BJ (cell line): ENCODE data around the gene CDH22. TPM values are rescaled to one million over a fixed set of nuclear protein-coding genes. Genes with fewer than 3 reads are reported as not detected.

Source experiments
- CTCF ChIA-PET: fragments of 350-600 bp; formaldehyde crosslinking; extraction: SDS; loops from one replicate; lab custom pipeline; 2021; ENCODE audit warnings: antibody characterized with exemption, inconsistent platforms; lab: Yijun Ruan, JAX
- POLR2A ChIA-PET: fragments of 300-600 bp; sonication (Branson Sonifier 250); formaldehyde crosslinking; extraction: SDS; loops from one replicate; lab custom pipeline; 2021; ENCODE audit warnings: antibody characterized with exemption; lab: Charles Lee
- DNase-seq: peaks from one replicate; pipeline ENCODE4 v3.0.0-alpha.2; 2011; ENCODE audit warnings: low read depth
- H3K27me3 ChIP-seq: 2 replicates; pipeline ENCODE4 v1.6.0; 2011; ENCODE audit warnings: low read length; ENCODE audit not compliant: control insufficient read depth, insufficient read depth
- H3K36me3 ChIP-seq: 2 replicates; pipeline ENCODE4 v1.5.1; 2011; ENCODE audit warnings: low read length; ENCODE audit not compliant: control insufficient read depth, insufficient read depth
- H3K4me3 ChIP-seq: 2 replicates; pipeline ENCODE4 v1.5.1; 2011; ENCODE audit warnings: low read depth, mild to moderate bottlenecking, control low read depth, low read length
- CTCF ChIP-seq: IDR thresholded peaks from 2 replicates; pipeline ENCODE4 v1.5.1; 2011; ENCODE audit warnings: low read depth, mild to moderate bottlenecking, control low read depth, inconsistent platforms, low read length, moderate library complexity; ENCODE audit not compliant: insufficient read depth
- polyA plus RNA-seq: library from polyadenylated mRNA; depleted of rRNA; stranded (reverse); fragments of >200 nt; gene quantifications from 2 replicates; pipeline ENCODE4 v1.2.3, GENCODE V29; 2011

The CDH22 gene
- polyA plus RNA-seq, 1 experiment, result not detected

- ChIA-PET POLR2A (no interaction called here), CTCF (interaction anchor here (0.9 to 1.3 kb wide), 3 partner anchors 11 to 171 kb away, joined by 3 read pairs; no protein-coding TSS in a partner anchor)
- DNase-seq, result no peak
- TF ChIP-seq CTCF, result no peak
- Histone ChIP-seq H3K4me3 (no peak overlapping the region), H3K36me3 (no peaks in the 10 kb centered on the region), H3K27me3 (peaks cover 5% of the 10 kb centered on the region; the same call in 1 of the 2 replicates)
Measured at GRCh38 chr20:46185353-46185752, 122.9 kb downstream of the CDH22 start.

- no peak for DNase-seq
- H3K4me3 ChIP-seq, result no peak overlapping the region
- CTCF ChIA-PET, result no interaction called here
- no peak for TF ChIP-seq CTCF
- POLR2A ChIA-PET, result no interaction called here
- H3K27me3 ChIP-seq, result peaks cover 8% of the 10 kb centered on the region
- no peaks in the 10 kb centered on the region for H3K36me3 ChIP-seq
Measured at GRCh38 chr20:46183768-46184167, 124.5 kb downstream of the CDH22 start.

DNA sequence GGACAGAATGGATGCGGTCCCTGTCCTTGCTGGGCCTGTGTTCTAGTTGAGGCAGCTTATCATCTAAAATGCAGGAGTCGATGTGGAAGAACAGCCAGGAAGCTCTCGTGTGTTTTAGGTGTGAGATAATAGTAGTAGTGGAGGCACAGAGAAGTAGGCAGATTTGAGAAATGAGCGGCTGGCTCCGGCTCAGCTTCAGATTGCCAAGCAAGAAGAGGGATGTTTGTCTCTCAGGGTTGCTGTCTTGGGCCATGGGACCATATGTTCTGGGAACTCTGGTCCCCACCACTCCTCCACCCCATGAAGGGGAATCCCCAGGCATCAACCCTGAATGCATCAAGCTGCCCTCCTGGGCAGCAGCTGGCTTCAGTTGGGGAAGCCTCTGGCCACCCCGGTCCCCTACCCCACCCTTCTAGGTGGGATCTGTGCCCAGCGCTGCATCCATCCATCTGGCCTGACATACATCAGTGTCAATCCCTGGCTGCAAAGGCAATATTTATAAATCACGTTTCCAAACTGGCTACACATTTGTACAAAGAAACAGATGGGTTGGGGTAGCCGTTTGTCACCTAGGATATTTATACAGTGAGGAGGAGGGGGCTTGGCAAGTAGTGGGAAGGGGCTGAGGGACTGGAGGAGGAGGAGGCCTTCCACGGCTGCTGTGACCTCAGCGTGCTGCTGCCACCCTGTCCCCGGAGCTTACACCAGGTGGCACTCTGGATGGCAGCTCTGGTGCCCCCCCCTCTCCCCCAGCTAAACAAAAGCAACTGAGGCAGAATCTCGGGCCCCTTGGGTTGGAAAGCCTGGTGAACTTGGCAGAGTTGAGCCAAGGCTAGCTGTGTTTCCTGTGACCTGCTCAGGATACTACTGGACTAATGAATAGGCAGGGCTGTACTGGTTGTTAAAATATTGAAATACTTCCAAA lies 125.8 kb downstream of the CDH22 start:
- POLR2A ChIA-PET, result interaction anchor here (0.6 kb wide), 1 partner anchor 14 kb away, joined by 3 read pairs; no protein-coding TSS in a partner anchor
- no peak overlapping the region for H3K4me3 ChIP-seq
- peaks cover 9% of the 10 kb centered on the region for H3K27me3 ChIP-seq
- DNase-seq, result no peak
- no peak for TF ChIP-seq CTCF
- CTCF ChIA-PET, result no interaction called here
- H3K36me3 ChIP-seq, result no peaks in the 10 kb centered on the region

DNA sequence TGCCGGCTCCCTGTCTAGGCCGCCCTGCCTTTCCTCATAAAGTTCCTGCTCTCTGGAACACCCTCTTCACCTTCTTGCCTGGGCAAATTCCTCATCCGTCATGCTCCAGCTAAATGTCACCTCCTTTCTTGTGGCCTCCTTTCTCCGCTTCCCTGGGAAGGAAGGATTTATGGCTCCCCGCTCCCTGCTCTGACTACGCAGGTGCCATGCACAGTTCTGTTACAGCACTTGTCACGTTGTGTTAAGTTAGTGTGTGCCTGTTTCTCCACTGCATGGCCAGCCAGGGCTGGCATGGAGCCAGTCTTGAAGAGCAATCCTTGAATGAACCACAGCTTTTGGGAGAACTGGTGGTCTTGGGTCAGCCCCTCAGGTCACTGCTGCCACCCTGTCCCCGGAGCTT lies 128.4 kb downstream of the CDH22 start:
- no peak for TF ChIP-seq CTCF
- CTCF ChIA-PET, result interaction anchor here (1.2 kb wide), 1 partner anchor 13 kb away, joined by 3 read pairs; no protein-coding TSS in a partner anchor

DNA sequence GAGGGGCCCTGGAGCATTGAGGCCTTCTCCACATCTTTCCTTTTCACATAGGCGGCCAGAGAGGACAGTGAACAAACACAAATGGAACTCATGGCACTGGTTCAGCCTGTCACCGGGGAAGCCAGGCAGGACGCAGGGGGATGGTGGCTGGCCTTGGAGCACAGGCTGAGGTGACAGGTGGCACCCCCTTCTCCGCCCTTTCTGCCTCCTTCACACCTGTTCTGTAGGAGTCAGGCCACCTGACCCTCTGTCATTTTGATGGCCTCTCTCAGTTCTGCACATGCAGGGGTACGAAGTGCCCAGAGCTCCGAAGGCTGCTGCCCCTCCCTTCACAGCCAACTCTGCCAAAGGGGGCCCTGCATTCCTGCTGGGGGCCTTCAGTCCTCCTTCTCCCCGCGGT lies 129.4 kb downstream of the CDH22 start:
- peaks cover 18% of the 10 kb centered on the region for H3K27me3 ChIP-seq

More for the DNA sequence above, 128.4 kb downstream of the CDH22 start:
- POLR2A ChIA-PET, result no interaction called here
- Histone ChIP-seq H3K4me3 (no peak overlapping the region), H3K27me3 (peaks cover 16% of the 10 kb centered on the region), H3K36me3 (no peaks in the 10 kb centered on the region)
- DNase-seq, result no peak

More for the DNA sequence above, 129.4 kb downstream of the CDH22 start:
- POLR2A ChIA-PET, result no interaction called here
- no peak for DNase-seq
- Histone ChIP-seq H3K36me3 (no peaks in the 10 kb centered on the region), H3K4me3 (no peak overlapping the region)
- no peak for TF ChIP-seq CTCF
- CTCF ChIA-PET, result interaction anchor here (1.1 kb wide), 1 partner anchor 10 kb away, joined by 3 read pairs; no protein-coding TSS in a partner anchor
